B cell (primary cell): ENCODE data around the gene XYLT1. TPM values are rescaled to one million over a fixed set of nuclear protein-coding genes. Genes with fewer than 3 reads are reported as not detected.

Experiments
- ATAC-seq: fragments of 200-7000 bp; cut with Tn5 transposase; one replicate; pipeline ENCODE4 v1.10.0; 2021; ENCODE audit warnings: low read depth, mild to moderate bottlenecking, moderate number of reproducible peaks, moderate library complexity
- CTCF ChIA-PET: fragments of 350-600 bp; sonication (Branson Sonifier 250); formaldehyde crosslinking; loops from one replicate; lab custom pipeline; 2021; ENCODE audit warnings: antibody characterized with exemption, inconsistent platforms; lab: Charles Lee
- POLR2A ChIA-PET: fragments of 350-600 bp; sonication (Branson Sonifier 250); formaldehyde crosslinking; loops from one replicate; lab custom pipeline; 2021; ENCODE audit warnings: antibody characterized with exemption; lab: Charles Lee
- DNase-seq: peaks from one replicate; pipeline ENCODE4 v3.0.0; 2013
- H2AFZ ChIP-seq: 2 replicates; pipeline ENCODE4 v1.6.1; 2012; ENCODE audit warnings: mild to moderate bottlenecking, low read depth, low read length; ENCODE audit not compliant: insufficient read depth, poor library complexity, severe bottlenecking
- H3K27ac ChIP-seq, 2 donors: 1 replicate in 1 of 2; 2 replicates in 1 of 2; pipeline ENCODE4 v1.5.1; 2012 to 2013; ENCODE audit warnings: low read length in 2 of 2, mild to moderate bottlenecking in 2 of 2, moderate library complexity in 1 of 2
- H3K27me3 ChIP-seq, 4 experiments: fragments of 200-600 bp in 1 of 4; sonication (generic) in 1 of 4; replicated peaks in 1 of 4; 1 replicate in 2 of 4; 2 replicates in 2 of 4; pipeline versions ENCODE4 v1.6.1 to v1.7.0; 2013 to 2016; ENCODE audit warnings: low read length in 3 of 4, mild to moderate bottlenecking in 2 of 4, mixed read lengths in 1 of 4, moderate library complexity in 1 of 4; ENCODE audit not compliant: insufficient read depth in 4 of 4, control insufficient read depth in 3 of 4; ENCODE audit errors: control extremely low read depth in 1 of 4
- H3K36me3 ChIP-seq, 2 experiments: replicated peaks in 1 of 2; 1 replicate in 1 of 2; 2 replicates in 1 of 2; pipeline versions ENCODE4 v1.6.1 to v1.7.1; 2013; ENCODE audit warnings: low read length in 1 of 2; ENCODE audit not compliant: insufficient read depth in 2 of 2, control insufficient read depth in 1 of 2; ENCODE audit errors: control extremely low read depth in 1 of 2, extremely low read depth in 1 of 2
- H3K4me1 ChIP-seq, 2 donors: fragments of 200-600 bp in 1 of 2; sonication (generic) in 1 of 2; 1 replicate in 1 of 2; 2 replicates in 1 of 2; pipeline versions ENCODE4 v1.5.1 to v1.6.1; 2013 to 2017; ENCODE audit warnings: low read length in 2 of 2; ENCODE audit not compliant: control insufficient read depth in 2 of 2, insufficient read depth in 2 of 2
- H3K4me2 ChIP-seq: replicated peaks from 2 replicates; pipeline ENCODE3; 2012; ENCODE audit warnings: mild to moderate bottlenecking, low read depth, low read length; ENCODE audit not compliant: poor library complexity, severe bottlenecking
- H3K4me3 ChIP-seq, 5 experiments: fragments of 200-600 bp in 1 of 5; sonication (generic) in 1 of 5; 1 replicate in 3 of 5; 2 replicates in 2 of 5; pipeline versions ENCODE4 v1.5.1 to v1.7.0; 2011 to 2016; ENCODE audit warnings: low read length in 4 of 5, mild to moderate bottlenecking in 4 of 5, low read depth in 2 of 5, control low read depth in 1 of 5, moderate library complexity in 1 of 5; ENCODE audit not compliant: insufficient read depth in 1 of 5; ENCODE audit errors: control extremely low read depth in 1 of 5, extremely low read depth in 1 of 5
- H3K79me2 ChIP-seq: fragments of 200-600 bp; sonication (generic); one replicate; pipeline ENCODE4 v1.6.0; 2016; ENCODE audit warnings: low read length; ENCODE audit not compliant: control insufficient read depth, insufficient read depth
- H3K9ac ChIP-seq: fragments of 200-600 bp; sonication (generic); 2 replicates; pipeline ENCODE4 v1.6.1; 2017; ENCODE audit warnings: mild to moderate bottlenecking, low read length, moderate library complexity
- H3K9me3 ChIP-seq, 3 donors: one replicate each; pipeline versions ENCODE4 v1.6.1 to v1.7.1; 2013; ENCODE audit warnings: low read length in 2 of 3; ENCODE audit not compliant: control insufficient read depth in 2 of 3, insufficient read depth in 1 of 3; ENCODE audit errors: control extremely low read depth in 1 of 3
- H4K20me1 ChIP-seq: 2 replicates; pipeline ENCODE4 v1.6.0; 2012; ENCODE audit warnings: mild to moderate bottlenecking, low read length; ENCODE audit not compliant: insufficient read depth, control insufficient read depth, poor library complexity, severe bottlenecking
- H3K27ac Mint-ChIP-seq: one replicate; pipeline ENCODE4 v1.8.0; 2021; ENCODE audit warnings: mixed read lengths
- H3K27me3 Mint-ChIP-seq: one replicate; pipeline ENCODE4 v1.8.0; 2021; ENCODE audit warnings: mixed read lengths
- H3K4me1 Mint-ChIP-seq: one replicate; pipeline ENCODE4 v1.8.0; 2021; ENCODE audit warnings: mixed read lengths
- H3K4me3 Mint-ChIP-seq: one replicate; pipeline ENCODE4 v1.8.0; 2021; ENCODE audit warnings: mixed read lengths
- H3K9me3 Mint-ChIP-seq: one replicate; pipeline ENCODE4 v1.8.0; 2022; ENCODE audit warnings: mixed read lengths; ENCODE audit not compliant: insufficient read depth
- CTCF ChIP-seq: fragments of 200-600 bp; IDR thresholded peaks from one replicate; pipeline ENCODE4 v1.8.0; 2022; ENCODE audit warnings: antibody characterized with exemption, mild to moderate bottlenecking
- EZH2 ChIP-seq: IDR thresholded peaks from 2 replicates; pipeline ENCODE4 v1.6.1; 2012; ENCODE audit warnings: borderline replicate concordance, low read depth, mild to moderate bottlenecking, moderate library complexity, low read length; ENCODE audit not compliant: insufficient read depth, poor library complexity, severe bottlenecking
- WGBS: methylation state at CpG from one replicate; pipeline ENCODE4 v1.1.5; 2013; ENCODE audit warnings: missing lambda C conversion rate; ENCODE audit not compliant: insufficient coverage; 5-methylcytosine and 5-hydroxymethylcytosine counted together
- intact Hi-C: fragments of 100-400 bp; cut with micrococcal nuclease; formaldehyde crosslinking; loops from one replicate; pipeline ENCODE4 v1.10.0; 2022
- polyA plus RNA-seq: library from polyadenylated mRNA; depleted of rRNA; stranded (reverse); fragments of >200 nt; gene quantifications from 2 replicates; pipeline ENCODE4 v1.2.3, GENCODE V29; 2012
- total RNA-seq, 2 donors: library from RNA; stranded (reverse); fragments of 120-200 nt in 1 of 2; gene quantifications; 1 replicate in 1 of 2; 2 replicates in 1 of 2; pipeline versions ENCODE4 v1.2.3 to v1.2.4, GENCODE V29; 2013 to 2022

Gene XYLT1
- total and polyA plus RNA-seq, 2 donors (not counting 1 experiment from before 2014, with no cell fraction given): 8.7 to 59.6 TPM

GRCh38 chr16:17063201-17064139 is 407.3 kb downstream of the XYLT1 start:
- no peaks in the 10 kb centered on the region for H3K27me3 ChIP-seq
- H2AFZ ChIP-seq: no peak overlapping the region
- peaks cover 4% of the 10 kb centered on the region for H3K79me2 ChIP-seq
- H3K27ac ChIP-seq: no peak overlapping the region
- no peak for ATAC-seq
- no peak for TF ChIP-seq CTCF
- TF ChIP-seq EZH2: no peak
- no peak overlapping the region for H3K4me3 ChIP-seq
- 95% methylated on average over 3 of the region's 11 CpGs for WGBS
- peaks cover 13% of the 10 kb centered on the region in 2 donors for H3K4me1 ChIP-seq
- Mint-ChIP-seq H3K4me1 (peaks cover 19% of the 10 kb centered on the region), H3K27ac (no peak overlapping the region), H3K4me3 (no peak overlapping the region), H3K9me3 (no peaks in the 10 kb centered on the region), H3K27me3 (no peaks in the 10 kb centered on the region)
- ChIA-PET POLR2A (no interaction called here), CTCF (interaction anchor here (0.6 kb wide), 1 partner anchor 1741 kb away, joined by 3 read pairs; no protein-coding TSS in a partner anchor)
- intact Hi-C loops: no loop called here
- no peaks in the 10 kb centered on the region for H3K36me3 ChIP-seq
- H3K4me2 ChIP-seq: no peak overlapping the region
- peaks cover 0 to 2% (median 0%) of the 10 kb centered on the region in 3 donors for H3K9me3 ChIP-seq
- no peak for DNase-seq
- H4K20me1 ChIP-seq: no peaks in the 10 kb centered on the region
- no peak overlapping the region for H3K9ac ChIP-seq

- 96% methylated on average over 5 of the region's 6 CpGs for WGBS
- H3K4me3 ChIP-seq: no peak overlapping the region
- DNase-seq: no peak
- H3K9me3 Mint-ChIP-seq: no peaks in the 10 kb centered on the region
- peaks cover 15% of the 10 kb centered on the region for H3K4me1 Mint-ChIP-seq
- no peak overlapping the region for H3K4me2 ChIP-seq
- no peaks in the 10 kb centered on the region for H4K20me1 ChIP-seq
- no peak for ATAC-seq
- H3K4me3 Mint-ChIP-seq: no peak overlapping the region
- no peaks in the 10 kb centered on the region for H3K36me3 ChIP-seq
- TF ChIP-seq EZH2 (no peak), CTCF (no peak)
- H3K27me3 Mint-ChIP-seq: no peaks in the 10 kb centered on the region
- intact Hi-C loops: no loop called here
- H3K9ac ChIP-seq: no peak overlapping the region
- no peaks in the 10 kb centered on the region for H3K27me3 ChIP-seq
- H3K27ac ChIP-seq: no peak overlapping the region
- peaks cover 5 to 6% of the 10 kb centered on the region in 2 donors for H3K4me1 ChIP-seq
- peaks cover 4% of the 10 kb centered on the region for H3K79me2 ChIP-seq
- ChIA-PET POLR2A (no interaction called here), CTCF (no interaction called here)
- H3K27ac Mint-ChIP-seq: no peak overlapping the region
- no peaks in the 10 kb centered on the region for H3K9me3 ChIP-seq
- no peak overlapping the region for H2AFZ ChIP-seq
These were observed 408.1 kb downstream of the XYLT1 start for GRCh38 chr16:17062676-17063075.
